B cell (primary cell): Measurements from ENCODE around the gene ZNF423. TPM values are rescaled to one million over a fixed set of nuclear protein-coding genes. Genes with fewer than 3 reads are reported as not detected.

ENCODE experiments used
- ATAC-seq: fragments of 200-7000 bp; cut with Tn5 transposase; one replicate; pipeline ENCODE4 v1.10.0; 2021; ENCODE audit warnings: low read depth, mild to moderate bottlenecking, moderate number of reproducible peaks, moderate library complexity
- CTCF ChIA-PET: fragments of 350-600 bp; sonication (Branson Sonifier 250); formaldehyde crosslinking; loops from one replicate; lab custom pipeline; 2021; ENCODE audit warnings: antibody characterized with exemption, inconsistent platforms; lab: Charles Lee
- POLR2A ChIA-PET: fragments of 350-600 bp; sonication (Branson Sonifier 250); formaldehyde crosslinking; loops from one replicate; lab custom pipeline; 2021; ENCODE audit warnings: antibody characterized with exemption; lab: Charles Lee
- DNase-seq: peaks from one replicate; pipeline ENCODE4 v3.0.0; 2013
- H2AFZ ChIP-seq: 2 replicates; pipeline ENCODE4 v1.6.1; 2012; ENCODE audit warnings: mild to moderate bottlenecking, low read depth, low read length; ENCODE audit not compliant: insufficient read depth, poor library complexity, severe bottlenecking
- H3K27ac ChIP-seq, 2 donors: 1 replicate in 1 of 2; 2 replicates in 1 of 2; pipeline ENCODE4 v1.5.1; 2012 to 2013; ENCODE audit warnings: low read length in 2 of 2, mild to moderate bottlenecking in 2 of 2, moderate library complexity in 1 of 2
- H3K27me3 ChIP-seq, 4 experiments: fragments of 200-600 bp in 1 of 4; sonication (generic) in 1 of 4; replicated peaks in 1 of 4; 1 replicate in 2 of 4; 2 replicates in 2 of 4; pipeline versions ENCODE4 v1.6.1 to v1.7.0; 2013 to 2016; ENCODE audit warnings: low read length in 3 of 4, mild to moderate bottlenecking in 2 of 4, mixed read lengths in 1 of 4, moderate library complexity in 1 of 4; ENCODE audit not compliant: insufficient read depth in 4 of 4, control insufficient read depth in 3 of 4; ENCODE audit errors: control extremely low read depth in 1 of 4
- H3K36me3 ChIP-seq, 2 experiments: replicated peaks in 1 of 2; 1 replicate in 1 of 2; 2 replicates in 1 of 2; pipeline versions ENCODE4 v1.6.1 to v1.7.1; 2013; ENCODE audit warnings: low read length in 1 of 2; ENCODE audit not compliant: insufficient read depth in 2 of 2, control insufficient read depth in 1 of 2; ENCODE audit errors: control extremely low read depth in 1 of 2, extremely low read depth in 1 of 2
- H3K4me1 ChIP-seq, 2 donors: fragments of 200-600 bp in 1 of 2; sonication (generic) in 1 of 2; 1 replicate in 1 of 2; 2 replicates in 1 of 2; pipeline versions ENCODE4 v1.5.1 to v1.6.1; 2013 to 2017; ENCODE audit warnings: low read length in 2 of 2; ENCODE audit not compliant: control insufficient read depth in 2 of 2, insufficient read depth in 2 of 2
- H3K4me2 ChIP-seq: replicated peaks from 2 replicates; pipeline ENCODE3; 2012; ENCODE audit warnings: mild to moderate bottlenecking, low read depth, low read length; ENCODE audit not compliant: poor library complexity, severe bottlenecking
- H3K4me3 ChIP-seq, 5 experiments: fragments of 200-600 bp in 1 of 5; sonication (generic) in 1 of 5; 1 replicate in 3 of 5; 2 replicates in 2 of 5; pipeline versions ENCODE4 v1.5.1 to v1.7.0; 2011 to 2016; ENCODE audit warnings: low read length in 4 of 5, mild to moderate bottlenecking in 4 of 5, low read depth in 2 of 5, control low read depth in 1 of 5, moderate library complexity in 1 of 5; ENCODE audit not compliant: insufficient read depth in 1 of 5; ENCODE audit errors: control extremely low read depth in 1 of 5, extremely low read depth in 1 of 5
- H3K79me2 ChIP-seq: fragments of 200-600 bp; sonication (generic); one replicate; pipeline ENCODE4 v1.6.0; 2016; ENCODE audit warnings: low read length; ENCODE audit not compliant: control insufficient read depth, insufficient read depth
- H3K9ac ChIP-seq: fragments of 200-600 bp; sonication (generic); 2 replicates; pipeline ENCODE4 v1.6.1; 2017; ENCODE audit warnings: mild to moderate bottlenecking, low read length, moderate library complexity
- H3K9me3 ChIP-seq, 3 donors: one replicate each; pipeline versions ENCODE4 v1.6.1 to v1.7.1; 2013; ENCODE audit warnings: low read length in 2 of 3; ENCODE audit not compliant: control insufficient read depth in 2 of 3, insufficient read depth in 1 of 3; ENCODE audit errors: control extremely low read depth in 1 of 3
- H4K20me1 ChIP-seq: 2 replicates; pipeline ENCODE4 v1.6.0; 2012; ENCODE audit warnings: mild to moderate bottlenecking, low read length; ENCODE audit not compliant: insufficient read depth, control insufficient read depth, poor library complexity, severe bottlenecking
- H3K27ac Mint-ChIP-seq: one replicate; pipeline ENCODE4 v1.8.0; 2021; ENCODE audit warnings: mixed read lengths
- H3K27me3 Mint-ChIP-seq: one replicate; pipeline ENCODE4 v1.8.0; 2021; ENCODE audit warnings: mixed read lengths
- H3K4me1 Mint-ChIP-seq: one replicate; pipeline ENCODE4 v1.8.0; 2021; ENCODE audit warnings: mixed read lengths
- H3K4me3 Mint-ChIP-seq: one replicate; pipeline ENCODE4 v1.8.0; 2021; ENCODE audit warnings: mixed read lengths
- H3K9me3 Mint-ChIP-seq: one replicate; pipeline ENCODE4 v1.8.0; 2022; ENCODE audit warnings: mixed read lengths; ENCODE audit not compliant: insufficient read depth
- EZH2 ChIP-seq: IDR thresholded peaks from 2 replicates; pipeline ENCODE4 v1.6.1; 2012; ENCODE audit warnings: borderline replicate concordance, low read depth, mild to moderate bottlenecking, moderate library complexity, low read length; ENCODE audit not compliant: insufficient read depth, poor library complexity, severe bottlenecking
- WGBS: methylation state at CpG from one replicate; pipeline ENCODE4 v1.1.5; 2013; ENCODE audit warnings: missing lambda C conversion rate; ENCODE audit not compliant: insufficient coverage; 5-methylcytosine and 5-hydroxymethylcytosine counted together
- intact Hi-C: fragments of 100-400 bp; cut with micrococcal nuclease; formaldehyde crosslinking; loops from one replicate; pipeline ENCODE4 v1.10.0; 2022
- polyA plus RNA-seq: library from polyadenylated mRNA; depleted of rRNA; stranded (reverse); fragments of >200 nt; gene quantifications from 2 replicates; pipeline ENCODE4 v1.2.3, GENCODE V29; 2012
- total RNA-seq, 2 donors: library from RNA; stranded (reverse); fragments of 120-200 nt in 1 of 2; gene quantifications; 1 replicate in 1 of 2; 2 replicates in 1 of 2; pipeline versions ENCODE4 v1.2.3 to v1.2.4, GENCODE V29; 2013 to 2022
- TF ChIP-seq, protein P1 (sequence below): fragments of 200-600 bp; IDR thresholded peaks from one replicate; pipeline ENCODE4 v1.8.0; 2022; ENCODE audit warnings: antibody characterized with exemption, mild to moderate bottlenecking

Gene ZNF423
- total and polyA plus RNA-seq, 2 donors (not counting 1 experiment from before 2014, with no cell fraction given), result not detected

DNA sequence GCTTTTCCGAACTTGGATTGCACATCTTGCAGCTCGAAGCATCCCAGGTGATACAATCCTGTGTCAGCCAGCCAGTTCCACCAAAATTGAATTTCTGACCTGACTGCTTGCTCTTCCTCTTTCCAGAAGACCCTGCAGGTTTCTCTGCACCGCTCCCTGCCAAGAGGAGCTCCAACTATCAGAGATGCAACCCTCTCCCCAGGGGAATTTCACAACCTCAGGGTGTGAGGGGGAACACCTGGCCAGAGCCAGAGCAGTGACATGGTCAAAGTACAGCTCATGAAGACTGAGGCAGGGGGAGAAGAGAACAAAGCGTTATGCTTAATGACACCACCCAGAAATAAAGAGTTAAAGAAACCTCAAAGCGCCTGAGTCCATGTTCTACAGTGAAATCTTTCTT is 25.0 kb downstream of the ZNF423 start:
- CTCF ChIA-PET, result no interaction called here
- intact Hi-C loops, result no loop called here

GRCh38 chr16:49828533-49829267 is 27.2 kb downstream of the ZNF423 start:
- H3K27me3 Mint-ChIP-seq, result peaks cover 4% of the 10 kb centered on the region
- H3K36me3 ChIP-seq, result no peaks in the 10 kb centered on the region
- POLR2A ChIA-PET, result no interaction called here
- H3K9ac ChIP-seq, result no peak overlapping the region
- H3K27me3 ChIP-seq, result peaks cover 0 to 3% (median 0%) of the 10 kb centered on the region in 4 experiments
- TF ChIP-seq EZH2, result no peak
- TF ChIP-seq, protein P1, sequence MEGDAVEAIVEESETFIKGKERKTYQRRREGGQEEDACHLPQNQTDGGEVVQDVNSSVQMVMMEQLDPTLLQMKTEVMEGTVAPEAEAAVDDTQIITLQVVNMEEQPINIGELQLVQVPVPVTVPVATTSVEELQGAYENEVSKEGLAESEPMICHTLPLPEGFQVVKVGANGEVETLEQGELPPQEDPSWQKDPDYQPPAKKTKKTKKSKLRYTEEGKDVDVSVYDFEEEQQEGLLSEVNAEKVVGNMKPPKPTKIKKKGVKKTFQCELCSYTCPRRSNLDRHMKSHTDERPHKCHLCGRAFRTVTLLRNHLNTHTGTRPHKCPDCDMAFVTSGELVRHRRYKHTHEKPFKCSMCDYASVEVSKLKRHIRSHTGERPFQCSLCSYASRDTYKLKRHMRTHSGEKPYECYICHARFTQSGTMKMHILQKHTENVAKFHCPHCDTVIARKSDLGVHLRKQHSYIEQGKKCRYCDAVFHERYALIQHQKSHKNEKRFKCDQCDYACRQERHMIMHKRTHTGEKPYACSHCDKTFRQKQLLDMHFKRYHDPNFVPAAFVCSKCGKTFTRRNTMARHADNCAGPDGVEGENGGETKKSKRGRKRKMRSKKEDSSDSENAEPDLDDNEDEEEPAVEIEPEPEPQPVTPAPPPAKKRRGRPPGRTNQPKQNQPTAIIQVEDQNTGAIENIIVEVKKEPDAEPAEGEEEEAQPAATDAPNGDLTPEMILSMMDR, result no peak
- ATAC-seq (no peak), DNase-seq (no peak)
- H3K4me3 Mint-ChIP-seq, result no peak overlapping the region
- no peaks in the 10 kb centered on the region for H3K4me1 ChIP-seq
- H3K4me2 ChIP-seq, result no peak overlapping the region
- H3K4me1 Mint-ChIP-seq, result no peaks in the 10 kb centered on the region
- 98% methylated on average over 14 of the region's 15 CpGs for WGBS
- H2AFZ ChIP-seq, result no peak overlapping the region
- CTCF ChIA-PET, result no interaction called here
- intact Hi-C loops, result no loop called here
- H3K4me3 ChIP-seq, result no peak overlapping the region
- no peaks in the 10 kb centered on the region for H3K9me3 Mint-ChIP-seq
- no peaks in the 10 kb centered on the region for H3K79me2 ChIP-seq
- H3K27ac Mint-ChIP-seq, result no peak overlapping the region
- peaks cover 0 to 7% (median 0%) of the 10 kb centered on the region in 3 donors for H3K9me3 ChIP-seq
- H3K27ac ChIP-seq, result no peak overlapping the region
- no peaks in the 10 kb centered on the region for H4K20me1 ChIP-seq

More for the DNA sequence above, 25.0 kb downstream of the ZNF423 start:
- Histone ChIP-seq H3K79me2 (no peaks in the 10 kb centered on the region), H3K27me3 (peaks cover 0 to 3% (median 0%) of the 10 kb centered on the region in 4 experiments), H2AFZ (no peak overlapping the region), H3K4me3 (no peak overlapping the region), H4K20me1 (no peaks in the 10 kb centered on the region), H3K9ac (no peak overlapping the region), H3K9me3 (peaks cover 0 to 7% (median 0%) of the 10 kb centered on the region in 3 donors), H3K4me2 (no peak overlapping the region), H3K36me3 (no peaks in the 10 kb centered on the region), H3K4me1 (peaks cover 14 to 15% of the 10 kb centered on the region in 2 donors), H3K27ac (no peak overlapping the region)
- TF ChIP-seq, protein P1, result no peak
- TF ChIP-seq EZH2, result no peak
- POLR2A ChIA-PET, result no interaction called here
- Mint-ChIP-seq H3K4me3 (no peak overlapping the region), H3K9me3 (no peaks in the 10 kb centered on the region), H3K27me3 (peaks cover 4% of the 10 kb centered on the region), H3K27ac (no peak overlapping the region), H3K4me1 (peaks cover 11% of the 10 kb centered on the region)
- ATAC-seq, result no peak
- no peak for DNase-seq
- WGBS, result 55% methylated on average over 4 of the region's 5 CpGs
